ENCODE results near the gene ZNF638. TPM values are rescaled to one million over a fixed set of nuclear protein-coding genes. Genes with fewer than 3 reads are reported as not detected.

Gene ZNF638
- total RNA-seq, 2 donors from 2014 or later = 107 to 111 TPM

GRCh38 chr2:71474744-71475397 lies 143.3 kb downstream of the ZNF638 start:
- DNase-seq (no peak), ATAC-seq (replicated peaks in 1 of 2) (no peak)
- H3K27ac Mint-ChIP-seq = no peak overlapping the region
- no peaks in the 10 kb centered on the region for H3K9me3 Mint-ChIP-seq
- no peaks in the 10 kb centered on the region for H3K4me1 Mint-ChIP-seq (ENCODE audit: low read depth)
- H3K36me3 Mint-ChIP-seq (ENCODE audit: insufficient read depth in 2 of 2) = no peaks in the 10 kb centered on the region
- no peak overlapping the region for H3K4me3 Mint-ChIP-seq
- peaks cover 17% of the 10 kb centered on the region for H3K27me3 Mint-ChIP-seq (ENCODE audit: low read depth)

GRCh38 chr2:71476495-71476894 lies 144.9 kb downstream of the ZNF638 start:
- no peaks in the 10 kb centered on the region for H3K9me3 Mint-ChIP-seq
- H3K27ac Mint-ChIP-seq = no peak overlapping the region
- ATAC-seq (replicated peaks in 1 of 2) (no peak), DNase-seq (no peak)
- H3K4me1 Mint-ChIP-seq (ENCODE audit: low read depth) = no peaks in the 10 kb centered on the region
- H3K4me3 Mint-ChIP-seq = no peak overlapping the region
- no peaks in the 10 kb centered on the region for H3K36me3 Mint-ChIP-seq (ENCODE audit: insufficient read depth in 2 of 2)
- H3K27me3 Mint-ChIP-seq (ENCODE audit: low read depth) = peaks cover 17% of the 10 kb centered on the region

GRCh38 chr2:71477231-71477691 lies 145.7 kb downstream of the ZNF638 start:
- peak in 1 of 2 donors; percentile 30 for ATAC-seq (replicated peaks in 1 of 2)

GRCh38 chr2:71478806-71479205 lies 147.2 kb downstream of the ZNF638 start:
- peaks cover 9% of the 10 kb centered on the region for H3K27me3 Mint-ChIP-seq (ENCODE audit: low read depth)

More at GRCh38 chr2:71477231-71477691, 145.7 kb downstream of the ZNF638 start:
- no peaks in the 10 kb centered on the region for H3K36me3 Mint-ChIP-seq (ENCODE audit: insufficient read depth in 2 of 2)
- no peaks in the 10 kb centered on the region for H3K9me3 Mint-ChIP-seq
- no peak for DNase-seq
- no peak overlapping the region for H3K4me3 Mint-ChIP-seq
- H3K4me1 Mint-ChIP-seq (ENCODE audit: low read depth) = no peaks in the 10 kb centered on the region
- peaks cover 17% of the 10 kb centered on the region for H3K27me3 Mint-ChIP-seq (ENCODE audit: low read depth)
- H3K27ac Mint-ChIP-seq = no peak overlapping the region

DNA sequence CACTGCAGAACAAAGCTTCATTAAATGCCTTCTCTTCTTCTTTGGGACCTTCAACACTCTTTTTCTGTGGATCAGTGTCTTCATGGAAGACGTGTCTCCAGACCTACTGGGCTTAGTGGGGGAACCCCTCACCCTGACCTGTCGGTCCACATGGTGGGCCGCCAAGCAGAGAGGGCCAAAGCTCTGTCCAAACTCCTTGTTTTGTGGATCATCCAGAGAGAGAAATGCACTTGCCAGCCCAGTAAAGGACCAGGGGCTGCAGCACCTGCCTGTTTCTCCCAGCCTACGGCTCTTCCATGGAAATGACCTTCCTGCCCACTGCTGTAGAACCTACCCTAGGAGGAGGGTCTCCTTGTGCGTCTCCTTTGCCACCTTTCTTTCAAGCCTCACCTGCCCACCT lies 147.7 kb downstream of the ZNF638 start:
- Mint-ChIP-seq H3K27ac (no peak overlapping the region), H3K27me3 (ENCODE audit: low read depth) (peaks cover 9% of the 10 kb centered on the region), H3K36me3 (ENCODE audit: insufficient read depth in 2 of 2) (no peaks in the 10 kb centered on the region), H3K4me3 (no peak overlapping the region), H3K9me3 (no peaks in the 10 kb centered on the region), H3K4me1 (ENCODE audit: low read depth) (no peaks in the 10 kb centered on the region)
- ATAC-seq (replicated peaks in 1 of 2) (no peak), DNase-seq (no peak)

More at GRCh38 chr2:71478806-71479205, 147.2 kb downstream of the ZNF638 start:
- Mint-ChIP-seq H3K27ac (no peak overlapping the region), H3K36me3 (ENCODE audit: insufficient read depth in 2 of 2) (no peaks in the 10 kb centered on the region), H3K4me3 (no peak overlapping the region), H3K4me1 (ENCODE audit: low read depth) (no peaks in the 10 kb centered on the region), H3K9me3 (no peaks in the 10 kb centered on the region)
- ATAC-seq (replicated peaks in 1 of 2) (no peak), DNase-seq (no peak)

DNA sequence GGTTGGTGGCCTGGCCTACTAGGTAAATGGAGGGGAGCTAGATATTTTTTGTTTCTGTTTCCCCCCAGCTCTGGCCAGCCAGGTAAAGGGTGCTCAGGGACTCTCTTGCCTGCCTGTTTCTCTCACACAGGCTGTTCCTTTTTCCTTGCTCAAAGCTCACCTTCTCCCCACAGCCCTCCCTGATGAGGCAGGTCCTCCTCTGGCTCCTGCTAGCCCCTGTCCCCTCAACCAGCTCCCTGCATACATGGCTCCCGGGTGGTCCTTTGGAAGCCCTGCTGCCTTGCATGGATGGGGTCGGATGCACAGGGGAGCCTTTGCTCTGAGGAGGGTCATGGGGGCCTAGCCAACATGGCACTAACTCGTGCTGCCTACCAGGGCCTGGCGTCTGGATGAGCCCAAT lies 149.5 kb downstream of the ZNF638 start:
- H3K27ac Mint-ChIP-seq = no peak overlapping the region
- H3K36me3 Mint-ChIP-seq (ENCODE audit: insufficient read depth in 2 of 2) = no peaks in the 10 kb centered on the region
- DNase-seq (no peak), ATAC-seq (replicated peaks in 1 of 2) (no peak)
- no peaks in the 10 kb centered on the region for H3K4me1 Mint-ChIP-seq (ENCODE audit: low read depth)
- H3K27me3 Mint-ChIP-seq (ENCODE audit: low read depth) = peaks cover 9% of the 10 kb centered on the region
- H3K4me3 Mint-ChIP-seq = no peak overlapping the region
- H3K9me3 Mint-ChIP-seq = no peaks in the 10 kb centered on the region

DNA sequence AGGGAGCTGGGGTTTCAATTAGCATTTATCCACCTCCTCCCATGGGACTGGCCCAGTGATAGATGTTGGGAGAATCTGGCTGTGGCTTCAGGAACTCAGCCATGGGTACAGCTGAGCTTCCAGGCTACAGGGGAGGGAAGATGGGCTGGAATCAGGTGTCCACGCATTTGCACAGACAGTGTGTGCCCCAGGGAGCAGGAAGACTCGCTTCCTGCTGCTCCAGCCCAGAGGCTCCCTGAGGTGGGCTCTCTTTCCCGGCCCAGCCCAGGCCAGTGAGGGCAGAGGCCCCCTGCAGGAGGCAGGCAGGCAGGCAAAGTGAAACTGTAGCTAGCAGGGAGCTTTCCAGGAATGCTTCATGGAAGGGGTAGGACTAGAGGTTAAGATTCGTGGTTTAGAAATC lies 150.5 kb downstream of the ZNF638 start:
- Mint-ChIP-seq H3K27me3 (ENCODE audit: low read depth) (peaks cover 9% of the 10 kb centered on the region), H3K4me1 (ENCODE audit: low read depth) (no peaks in the 10 kb centered on the region)

DNA sequence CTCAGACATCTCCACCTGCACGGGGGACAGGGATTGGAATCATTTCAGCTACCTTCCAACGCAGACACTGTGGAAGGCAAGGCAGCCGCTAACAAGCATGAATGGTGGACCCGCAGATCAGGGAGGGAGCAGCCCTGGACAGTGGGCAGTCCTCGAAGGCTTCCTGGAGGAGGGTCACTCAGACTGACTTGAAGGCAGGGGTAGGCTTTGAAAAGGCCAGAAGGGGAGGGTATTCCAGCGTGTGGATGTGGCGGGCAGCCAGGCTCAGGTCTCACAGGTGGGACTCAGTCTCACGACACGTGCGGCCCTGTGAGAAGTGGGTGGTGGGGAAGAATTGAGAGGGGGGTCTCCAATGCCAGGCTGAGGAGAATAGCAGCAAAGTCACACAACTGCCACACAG lies 151.7 kb downstream of the ZNF638 start:
- ATAC-seq (replicated peaks in 1 of 2) (no peak), DNase-seq (no peak)
- Mint-ChIP-seq H3K4me1 (ENCODE audit: low read depth) (no peaks in the 10 kb centered on the region), H3K4me3 (no peak overlapping the region), H3K9me3 (no peaks in the 10 kb centered on the region), H3K27me3 (ENCODE audit: low read depth) (peaks cover 9% of the 10 kb centered on the region), H3K36me3 (ENCODE audit: insufficient read depth in 2 of 2) (no peaks in the 10 kb centered on the region), H3K27ac (no peak overlapping the region)

More for the DNA sequence above, 150.5 kb downstream of the ZNF638 start:
- no peak overlapping the region for H3K4me3 Mint-ChIP-seq
- DNase-seq (no peak), ATAC-seq (replicated peaks in 1 of 2) (no peak)
- H3K36me3 Mint-ChIP-seq (ENCODE audit: insufficient read depth in 2 of 2) = no peaks in the 10 kb centered on the region
- H3K27ac Mint-ChIP-seq = no peak overlapping the region
- no peaks in the 10 kb centered on the region for H3K9me3 Mint-ChIP-seq

- H3K36me3 Mint-ChIP-seq (ENCODE audit: insufficient read depth in 2 of 2) = no peaks in the 10 kb centered on the region
- H3K9me3 Mint-ChIP-seq = no peaks in the 10 kb centered on the region
- ATAC-seq (replicated peaks in 1 of 2) (no peak), DNase-seq (no peak)
- peaks cover 9% of the 10 kb centered on the region for H3K27me3 Mint-ChIP-seq (ENCODE audit: low read depth)
- no peak overlapping the region for H3K27ac Mint-ChIP-seq
- no peaks in the 10 kb centered on the region for H3K4me1 Mint-ChIP-seq (ENCODE audit: low read depth)
- H3K4me3 Mint-ChIP-seq = no peak overlapping the region
These were observed 152.8 kb downstream of the ZNF638 start for GRCh38 chr2:71484354-71484753.

Other genes starting within 250 kb of the ZNF638 start
- gene MCEE, start 201.6 kb upstream of the ZNF638 start, total RNA-seq = 10 to 100 TPM; 20.8 to 31.8 TPM
- gene MPHOSPH10, start 201.1 kb upstream of the ZNF638 start, total RNA-seq = 10 to 100 TPM; 35.0 to 35.8 TPM
- gene PAIP2B, start 104.7 kb upstream of the ZNF638 start, total RNA-seq = 1 to 10 TPM; 3.1 to 5.3 TPM
- gene DYSF, start 121.8 kb downstream of the ZNF638 start, total RNA-seq = 1 to 10 TPM in 1 of 2 donors, under 1 TPM in 1; 0.77 to 1.6 TPM